Osteocyte (in vitro differentiated cells): ENCODE results near the gene PYGL. TPM values are rescaled to one million over a fixed set of nuclear protein-coding genes. Genes with fewer than 3 reads are reported as not detected.
"Not testable (repeated sequence)": the region's sequence is repeated elsewhere in the genome, so short reads cannot be mapped to it uniquely, and the experiment has no call there.

Experiments used
- DNase-seq: peaks from one replicate; pipeline ENCODE4 v3.0.0; 2021; ENCODE audit warnings: mixed read lengths; ENCODE audit not compliant: unreplicated experiment; ENCODE audit errors: extremely low spot score
- H3K27ac Mint-ChIP-seq: one replicate; pipeline ENCODE4 v1.8.0; 2021; ENCODE audit warnings: mild to moderate bottlenecking, mixed read lengths; ENCODE audit not compliant: unreplicated experiment
- H3K27me3 Mint-ChIP-seq: one replicate; pipeline ENCODE4 v1.8.0; 2021; ENCODE audit warnings: mixed read lengths; ENCODE audit not compliant: unreplicated experiment
- H3K36me3 Mint-ChIP-seq: one replicate; pipeline ENCODE4 v1.8.0; 2021; ENCODE audit warnings: mixed read lengths; ENCODE audit not compliant: unreplicated experiment
- H3K4me1 Mint-ChIP-seq: one replicate; pipeline ENCODE4 v1.8.0; 2021; ENCODE audit warnings: mixed read lengths; ENCODE audit not compliant: unreplicated experiment
- H3K4me3 Mint-ChIP-seq: one replicate; pipeline ENCODE4 v1.8.0; 2021; ENCODE audit warnings: mild to moderate bottlenecking, moderate library complexity, mixed read lengths; ENCODE audit not compliant: unreplicated experiment
- H3K9me3 Mint-ChIP-seq: one replicate; pipeline ENCODE4 v1.8.0; 2021; ENCODE audit warnings: mixed read lengths; ENCODE audit not compliant: unreplicated experiment
- total RNA-seq: library from RNA; stranded (reverse); gene quantifications from 2 replicates; pipeline ENCODE4 v1.2.1, GENCODE V29; 2021
- TF ChIP-seq, protein P1 (sequence below): fragments of 200-600 bp; sonication (generic); IDR thresholded peaks from 2 replicates; pipeline ENCODE4 v1.5.0; 2021; ENCODE audit warnings: antibody characterized with exemption, mild to moderate bottlenecking, moderate library complexity

PYGL gene
- total RNA-seq, 1 donor from 2014 or later: 37.3 TPM

- no peak for DNase-seq
- no peaks in the 10 kb centered on the region for H3K4me1 Mint-ChIP-seq
- H3K9me3 Mint-ChIP-seq: no peaks in the 10 kb centered on the region
- H3K27me3 Mint-ChIP-seq: no peaks in the 10 kb centered on the region
- H3K27ac Mint-ChIP-seq: no peak overlapping the region
- no peak overlapping the region for H3K4me3 Mint-ChIP-seq
- TF ChIP-seq, protein P1, sequence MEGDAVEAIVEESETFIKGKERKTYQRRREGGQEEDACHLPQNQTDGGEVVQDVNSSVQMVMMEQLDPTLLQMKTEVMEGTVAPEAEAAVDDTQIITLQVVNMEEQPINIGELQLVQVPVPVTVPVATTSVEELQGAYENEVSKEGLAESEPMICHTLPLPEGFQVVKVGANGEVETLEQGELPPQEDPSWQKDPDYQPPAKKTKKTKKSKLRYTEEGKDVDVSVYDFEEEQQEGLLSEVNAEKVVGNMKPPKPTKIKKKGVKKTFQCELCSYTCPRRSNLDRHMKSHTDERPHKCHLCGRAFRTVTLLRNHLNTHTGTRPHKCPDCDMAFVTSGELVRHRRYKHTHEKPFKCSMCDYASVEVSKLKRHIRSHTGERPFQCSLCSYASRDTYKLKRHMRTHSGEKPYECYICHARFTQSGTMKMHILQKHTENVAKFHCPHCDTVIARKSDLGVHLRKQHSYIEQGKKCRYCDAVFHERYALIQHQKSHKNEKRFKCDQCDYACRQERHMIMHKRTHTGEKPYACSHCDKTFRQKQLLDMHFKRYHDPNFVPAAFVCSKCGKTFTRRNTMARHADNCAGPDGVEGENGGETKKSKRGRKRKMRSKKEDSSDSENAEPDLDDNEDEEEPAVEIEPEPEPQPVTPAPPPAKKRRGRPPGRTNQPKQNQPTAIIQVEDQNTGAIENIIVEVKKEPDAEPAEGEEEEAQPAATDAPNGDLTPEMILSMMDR: no peak
- peaks cover 37% of the 10 kb centered on the region for H3K36me3 Mint-ChIP-seq
These were observed 17.4 kb downstream of the PYGL start for GRCh38 chr14:50926851-50927386.

GRCh38 chr14:50924843-50925242 is 19.4 kb downstream of the PYGL start:
- Mint-ChIP-seq H3K9me3 (no peaks in the 10 kb centered on the region), H3K36me3 (peaks cover 24% of the 10 kb centered on the region), H3K27ac (no peak overlapping the region), H3K4me3 (no peak overlapping the region), H3K4me1 (peaks cover 18% of the 10 kb centered on the region), H3K27me3 (no peaks in the 10 kb centered on the region)
- no peak for DNase-seq
- TF ChIP-seq, protein P1: no peak

DNA sequence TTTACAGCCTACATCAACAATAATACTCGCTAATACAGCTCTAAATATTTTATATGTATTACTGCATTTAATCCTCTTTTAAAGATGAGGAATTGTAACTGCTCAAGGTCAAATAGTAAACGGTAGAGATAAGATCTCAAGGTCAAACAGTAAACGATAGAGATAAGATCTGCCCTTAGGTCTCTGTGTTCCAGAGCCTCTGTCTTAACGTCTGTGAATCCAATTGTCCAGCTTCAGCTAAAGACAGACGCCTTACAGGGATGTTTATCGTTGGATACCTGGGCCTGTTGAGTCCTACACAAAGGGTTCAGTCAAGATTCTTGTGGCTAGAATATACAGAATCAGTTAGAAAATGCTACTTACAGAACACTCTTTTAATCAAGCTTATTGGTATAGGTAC is 20.0 kb downstream of the PYGL start:
- no peak overlapping the region for H3K4me3 Mint-ChIP-seq
- peaks cover 18% of the 10 kb centered on the region for H3K4me1 Mint-ChIP-seq
- H3K9me3 Mint-ChIP-seq: no peaks in the 10 kb centered on the region
- TF ChIP-seq, protein P1: no peak
- no peak overlapping the region for H3K27ac Mint-ChIP-seq
- H3K27me3 Mint-ChIP-seq: no peaks in the 10 kb centered on the region
- no peak for DNase-seq
- H3K36me3 Mint-ChIP-seq: peaks cover 21% of the 10 kb centered on the region

GRCh38 chr14:50922803-50923202 is 21.5 kb downstream of the PYGL start:
- Mint-ChIP-seq H3K4me3 (no peak overlapping the region), H3K27ac (no peak overlapping the region), H3K9me3 (no peaks in the 10 kb centered on the region), H3K36me3 (peaks cover 28% of the 10 kb centered on the region), H3K4me1 (peaks cover 18% of the 10 kb centered on the region), H3K27me3 (no peaks in the 10 kb centered on the region)
- TF ChIP-seq, protein P1: no peak
- no peak for DNase-seq

- no peaks in the 10 kb centered on the region for H3K27me3 Mint-ChIP-seq
- peaks cover 18% of the 10 kb centered on the region for H3K4me1 Mint-ChIP-seq
- H3K27ac Mint-ChIP-seq: peak overlapping the region; percentile 83
- H3K9me3 Mint-ChIP-seq: no peaks in the 10 kb centered on the region
- TF ChIP-seq, protein P1: no peak
- no peak overlapping the region for H3K4me3 Mint-ChIP-seq
- H3K36me3 Mint-ChIP-seq: peaks cover 40% of the 10 kb centered on the region
- DNase-seq: no peak
These were observed 23.6 kb downstream of the PYGL start for GRCh38 chr14:50920482-50921230.

- H3K4me3 Mint-ChIP-seq, DNase-seq, H3K9me3 Mint-ChIP-seq, H3K27ac Mint-ChIP-seq, H3K27me3 Mint-ChIP-seq: not testable (repeated sequence)
- Mint-ChIP-seq H3K36me3 (peaks cover 42% of the 10 kb centered on the region), H3K4me1 (peaks cover 18% of the 10 kb centered on the region)
These were observed 24.8 kb downstream of the PYGL start for GRCh38 chr14:50919524-50919923.
